BLaER1 (cell line): ENCODE results near the gene COPS7A.

Source experiments
- H3K27ac ChIP-seq: shearing (Covaris generic); formaldehyde crosslinking; 2 replicates; pipeline ENCODE4 v1.8.1; 2022
- H3K27me3 ChIP-seq: shearing (Covaris generic); formaldehyde crosslinking; 2 replicates; pipeline ENCODE4 v1.8.1; 2022
- H3K36me3 ChIP-seq: shearing (Covaris generic); formaldehyde crosslinking; 2 replicates; pipeline ENCODE4 v1.8.1; 2022
- H3K4me1 ChIP-seq: shearing (Covaris generic); formaldehyde crosslinking; 2 replicates; pipeline ENCODE4 v1.8.1; 2022
- H3K4me2 ChIP-seq: shearing (Covaris generic); formaldehyde crosslinking; 2 replicates; pipeline ENCODE4 v1.8.1; 2022
- H3K4me3 ChIP-seq: shearing (Covaris generic); formaldehyde crosslinking; 2 replicates; pipeline ENCODE4 v1.8.1; 2022
- H3K9ac ChIP-seq: shearing (Covaris generic); formaldehyde crosslinking; 2 replicates; pipeline ENCODE4 v1.8.1; 2022
- H3K9me3 ChIP-seq: shearing (Covaris generic); formaldehyde crosslinking; 2 replicates; pipeline ENCODE4 v1.8.1; 2022
- H4K20me1 ChIP-seq: shearing (Covaris generic); formaldehyde crosslinking; 2 replicates; pipeline ENCODE4 v1.8.1; 2022
- Cebpa-rat ChIP-seq: shearing (Covaris generic); IDR thresholded peaks from 2 replicates; pipeline ENCODE4 v1.8.1; 2022

The COPS7A gene

GRCh38 chr12:6748761-6749160 lies 24.9 kb downstream of the COPS7A start:
- Histone ChIP-seq H3K36me3 (peaks cover 64% of the 10 kb centered on the region), H3K9me3 (no peaks in the 10 kb centered on the region)

GRCh38 chr12:6750506-6750905 lies 26.7 kb downstream of the COPS7A start:
- Histone ChIP-seq H3K4me3 (no peak overlapping the region), H3K9ac (no peak overlapping the region), H3K27me3 (no peaks in the 10 kb centered on the region), H3K9me3 (no peaks in the 10 kb centered on the region), H3K4me1 (peaks cover 39% of the 10 kb centered on the region), H3K4me2 (no peak overlapping the region), H4K20me1 (peaks cover 32% of the 10 kb centered on the region; the same call in 1 of the 2 replicates), H3K36me3 (peaks cover 64% of the 10 kb centered on the region), H3K27ac (no peak overlapping the region)
- no peak for TF ChIP-seq Cebpa-rat

More at GRCh38 chr12:6748761-6749160, 24.9 kb downstream of the COPS7A start:
- Histone ChIP-seq H3K27ac (no peak overlapping the region), H3K9ac (no peak overlapping the region), H4K20me1 (peaks cover 32% of the 10 kb centered on the region; the same call in 1 of the 2 replicates), H3K27me3 (no peaks in the 10 kb centered on the region), H3K4me3 (no peak overlapping the region), H3K4me1 (peaks cover 35% of the 10 kb centered on the region), H3K4me2 (no peak overlapping the region)
- no peak for TF ChIP-seq Cebpa-rat

GRCh38 chr12:6751767-6752166 lies 27.9 kb downstream of the COPS7A start:
- peaks cover 53% of the 10 kb centered on the region for H3K36me3 ChIP-seq
- H3K9ac ChIP-seq: peak overlapping the region; percentile 95
- 0 out of 2 replicates have a peak overlapping the region, but pooled peaks have one; percentile 92 for H3K27ac ChIP-seq
- peak overlapping the region; percentile 92 for H3K4me3 ChIP-seq
- H3K9me3 ChIP-seq: no peaks in the 10 kb centered on the region
- H3K4me2 ChIP-seq: peak overlapping the region; percentile 89
- peaks cover 32% of the 10 kb centered on the region; the same call in 1 of the 2 replicates for H4K20me1 ChIP-seq
- peaks cover 31% of the 10 kb centered on the region for H3K4me1 ChIP-seq
- H3K27me3 ChIP-seq: no peaks in the 10 kb centered on the region
- no peak for TF ChIP-seq Cebpa-rat

- Histone ChIP-seq H3K36me3 (peaks cover 48% of the 10 kb centered on the region), H3K9ac (peak overlapping the region; percentile 95), H3K9me3 (no peaks in the 10 kb centered on the region), H3K27ac (peak overlapping the region; percentile 92), H3K4me2 (peak overlapping the region; percentile 89), H3K4me1 (peaks cover 37% of the 10 kb centered on the region), H3K4me3 (peak overlapping the region; percentile 92), H4K20me1 (peaks cover 28% of the 10 kb centered on the region; the same call in 1 of the 2 replicates), H3K27me3 (no peaks in the 10 kb centered on the region)
- no peak for TF ChIP-seq Cebpa-rat
These were observed 28.5 kb downstream of the COPS7A start for GRCh38 chr12:6752167-6752920.

- H3K36me3 ChIP-seq: peaks cover 40% of the 10 kb centered on the region
- peak within 1 kb of the TSS; percentile 95 for H3K9ac ChIP-seq
- H3K4me1 ChIP-seq: peaks cover 37% of the 10 kb centered on the region
- H4K20me1 ChIP-seq: peaks cover 25% of the 10 kb centered on the region; the same call in 1 of the 2 replicates
- peak within 1 kb of the TSS; percentile 92 for H3K4me3 ChIP-seq
- no peaks in the 10 kb centered on the region for H3K9me3 ChIP-seq
- peak within 1 kb of the TSS; percentile 92 for H3K27ac ChIP-seq
- no peaks in the 10 kb centered on the region for H3K27me3 ChIP-seq
- TF ChIP-seq Cebpa-rat: no peak
- peak within 1 kb of the TSS; percentile 89 for H3K4me2 ChIP-seq
These were observed 29.3 kb downstream of the COPS7A start, which contains the start of gene MLF2 for GRCh38 chr12:6752921-6753771. Gene MLF2 (minus strand): TSS chr12:6753141. CDS start chr12:6752334, 807 bp downstream.

- H3K4me2 ChIP-seq: peak overlapping the region; percentile 89
- no peak for TF ChIP-seq Cebpa-rat
- no peaks in the 10 kb centered on the region for H3K9me3 ChIP-seq
- H3K4me1 ChIP-seq: peaks cover 44% of the 10 kb centered on the region
- peaks cover 25% of the 10 kb centered on the region; the same call in 1 of the 2 replicates for H4K20me1 ChIP-seq
- H3K27me3 ChIP-seq: no peaks in the 10 kb centered on the region
- H3K36me3 ChIP-seq: peaks cover 32% of the 10 kb centered on the region
- peak overlapping the region; percentile 95 for H3K9ac ChIP-seq
- peak overlapping the region; percentile 92 for H3K4me3 ChIP-seq
- no peak overlapping the region for H3K27ac ChIP-seq
These were observed 30.0 kb downstream of the COPS7A start for GRCh38 chr12:6753772-6754356.

GRCh38 chr12:6754411-6754810 lies 30.6 kb downstream of the COPS7A start:
- no peaks in the 10 kb centered on the region for H3K27me3 ChIP-seq
- H3K9me3 ChIP-seq: no peaks in the 10 kb centered on the region
- H3K9ac ChIP-seq: no peak overlapping the region
- peaks cover 44% of the 10 kb centered on the region for H3K4me1 ChIP-seq
- H3K27ac ChIP-seq: no peak overlapping the region
- H4K20me1 ChIP-seq: peaks cover 24% of the 10 kb centered on the region; the same call in 1 of the 2 replicates
- TF ChIP-seq Cebpa-rat: no peak
- H3K4me2 ChIP-seq: peak overlapping the region; percentile 89
- peaks cover 27% of the 10 kb centered on the region for H3K36me3 ChIP-seq
- H3K4me3 ChIP-seq: no peak overlapping the region

- H3K4me1 ChIP-seq: peaks cover 30% of the 10 kb centered on the region
- H3K27me3 ChIP-seq: peaks cover 9% of the 10 kb centered on the region
- H3K9me3 ChIP-seq: no peaks in the 10 kb centered on the region
- no peaks in the 10 kb centered on the region for H3K36me3 ChIP-seq
- H3K27ac ChIP-seq: no peak overlapping the region
- H4K20me1 ChIP-seq: peaks cover 4% of the 10 kb centered on the region; the same call in 1 of the 2 replicates
- H3K9ac ChIP-seq: no peak overlapping the region
- TF ChIP-seq Cebpa-rat: no peak
- peak overlapping the region; percentile 14; the same call in 1 of the 2 replicates for H3K4me2 ChIP-seq
- no peak overlapping the region for H3K4me3 ChIP-seq
These were observed 33.3 kb downstream of the COPS7A start for GRCh38 chr12:6757028-6757690.
